Trophoblast cell (in vitro differentiated cells and primary cell): Measurements from ENCODE around the gene CEP89.

ENCODE experiments used
- DNase-seq, 2 donors: peaks; one replicate each; pipeline ENCODE4 v3.0.0-alpha.2; 2016
- H2AFZ ChIP-seq: 2 replicates; pipeline ENCODE4 v1.6.1; 2013; ENCODE audit warnings: low read length, moderate library complexity, mild to moderate bottlenecking; ENCODE audit not compliant: insufficient read depth, poor library complexity
- H2AK5ac ChIP-seq: 2 replicates; pipeline ENCODE4 v1.6.1; 2013; ENCODE audit warnings: mild to moderate bottlenecking, low read length
- H2BK120ac ChIP-seq: 2 replicates; pipeline ENCODE4 v1.6.1; 2013; ENCODE audit warnings: low read length, mild to moderate bottlenecking, moderate library complexity; ENCODE audit not compliant: insufficient read depth, poor library complexity
- H2BK12ac ChIP-seq: 2 replicates; pipeline ENCODE4 v1.6.1; 2013; ENCODE audit warnings: mild to moderate bottlenecking, low read length, moderate library complexity
- H2BK5ac ChIP-seq: 2 replicates; pipeline ENCODE4 v1.6.1; 2013; ENCODE audit warnings: low read length, low read depth, moderate library complexity, mild to moderate bottlenecking; ENCODE audit not compliant: poor library complexity
- H3K14ac ChIP-seq: 2 replicates; pipeline ENCODE4 v1.6.1; 2013; ENCODE audit warnings: mild to moderate bottlenecking, low read length
- H3K18ac ChIP-seq: 2 replicates; pipeline ENCODE4 v1.6.1; 2013; ENCODE audit warnings: mild to moderate bottlenecking, low read length
- H3K23ac ChIP-seq: 2 replicates; pipeline ENCODE4 v1.6.1; 2013; ENCODE audit warnings: low read length
- H3K27ac ChIP-seq: 2 replicates; pipeline ENCODE4 v1.5.1; 2013; ENCODE audit warnings: low read depth, mild to moderate bottlenecking, inconsistent platforms, low read length, moderate library complexity
- H3K27me3 ChIP-seq: 2 replicates; pipeline ENCODE4 v1.6.1; 2013; ENCODE audit warnings: inconsistent platforms, mild to moderate bottlenecking, low read length, moderate library complexity; ENCODE audit not compliant: insufficient read depth
- H3K36me3 ChIP-seq, 2 experiments: 1 replicate in 1 of 2; 2 replicates in 1 of 2; pipeline ENCODE4 v1.6.1; 2013; ENCODE audit warnings: low read length in 2 of 2, mild to moderate bottlenecking in 2 of 2, moderate library complexity in 1 of 2; ENCODE audit not compliant: insufficient read depth in 2 of 2, control insufficient read depth in 1 of 2
- H3K4ac ChIP-seq: 2 replicates; pipeline ENCODE4 v1.6.1; 2013; ENCODE audit warnings: low read depth, mild to moderate bottlenecking, low read length, moderate library complexity
- H3K4me1 ChIP-seq, 2 experiments: 1 replicate in 1 of 2; 2 replicates in 1 of 2; pipeline ENCODE4 v1.6.1; 2013; ENCODE audit warnings: low read length in 2 of 2, mild to moderate bottlenecking in 2 of 2, moderate library complexity in 1 of 2; ENCODE audit not compliant: insufficient read depth in 2 of 2, control insufficient read depth in 1 of 2
- H3K4me2 ChIP-seq: 2 replicates; pipeline ENCODE4 v1.6.1; 2013; ENCODE audit warnings: inconsistent platforms, mild to moderate bottlenecking, low read length, moderate library complexity
- H3K4me3 ChIP-seq: 2 replicates; pipeline ENCODE4 v1.5.1; 2013; ENCODE audit warnings: mild to moderate bottlenecking, low read depth, low read length, inconsistent platforms
- H3K79me1 ChIP-seq: one replicate; pipeline ENCODE4 v1.6.1; 2013; ENCODE audit warnings: low read length
- H3K79me2 ChIP-seq: 2 replicates; pipeline ENCODE4 v1.6.1; 2013; ENCODE audit warnings: low read length, mild to moderate bottlenecking; ENCODE audit not compliant: control insufficient read depth, insufficient read depth, poor library complexity
- H3K9ac ChIP-seq: 2 replicates; pipeline ENCODE4 v1.6.1; 2013; ENCODE audit warnings: mild to moderate bottlenecking, low read length
- H3K9me3 ChIP-seq: 2 replicates; pipeline ENCODE4 v1.6.1; 2013; ENCODE audit warnings: low read depth, mild to moderate bottlenecking, control low read depth, inconsistent platforms, low read length; ENCODE audit not compliant: insufficient read depth
- H4K12ac ChIP-seq: 2 replicates; pipeline ENCODE4 v1.6.1; 2013; ENCODE audit warnings: low read depth, mild to moderate bottlenecking, low read length, moderate library complexity
- H4K8ac ChIP-seq: 2 replicates; pipeline ENCODE4 v1.6.1; 2013; ENCODE audit warnings: low read depth, mild to moderate bottlenecking, low read length, moderate library complexity
- H4K91ac ChIP-seq: one replicate; pipeline ENCODE4 v1.6.1; 2013; ENCODE audit warnings: low read depth, mild to moderate bottlenecking, low read length, moderate library complexity
- WGBS: extraction: QIAGEN DNeasy Blood & Tissue Kit; methylation state at CpG from one replicate; pipeline ENCODE4 v1.1.7; 2013; ENCODE audit warnings: missing lambda C conversion rate; ENCODE audit not compliant: insufficient read length, insufficient coverage; ENCODE audit errors: extremely low coverage; 5-methylcytosine and 5-hydroxymethylcytosine counted together

The CEP89 gene

DNA sequence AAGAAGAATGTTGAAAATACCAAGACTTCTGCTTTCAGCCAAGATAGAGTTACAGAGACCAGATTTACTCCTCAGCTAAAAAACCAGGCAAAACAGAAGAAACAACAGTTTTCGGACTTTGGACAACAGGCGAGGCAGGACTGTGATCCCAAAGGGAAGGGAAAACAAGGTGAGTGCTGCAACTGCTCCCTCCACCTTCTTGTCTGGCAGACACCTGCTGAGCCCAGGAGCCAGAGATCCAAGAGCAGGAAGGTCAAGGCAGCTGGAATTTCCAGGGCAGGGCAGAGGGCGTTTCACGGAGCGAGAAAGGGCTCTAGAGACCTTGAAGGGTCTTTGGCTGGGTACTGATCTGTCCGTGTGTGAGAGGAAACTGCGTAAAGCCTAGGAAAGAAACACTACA, 69.3 kb downstream of the CEP89 start:
- H3K14ac ChIP-seq, result no peak overlapping the region
- H4K8ac ChIP-seq, result no peak overlapping the region
- H3K4ac ChIP-seq, result no peak overlapping the region
- H3K36me3 ChIP-seq, result peaks cover 2 to 8% of the 10 kb centered on the region in 2 experiments
- H2AFZ ChIP-seq, result no peak overlapping the region
- H3K27me3 ChIP-seq, result no peaks in the 10 kb centered on the region
- H3K23ac ChIP-seq, result no peak overlapping the region
- H3K27ac ChIP-seq, result no peak overlapping the region
- no peak overlapping the region for H3K4me3 ChIP-seq
- H3K9me3 ChIP-seq, result no peaks in the 10 kb centered on the region
- WGBS, result no CpG with 5 or more reads among the region's 7 CpGs
- H3K79me2 ChIP-seq, result no peaks in the 10 kb centered on the region
- H3K79me1 ChIP-seq, result no peaks in the 10 kb centered on the region
- no peak overlapping the region for H2BK12ac ChIP-seq
- no peak overlapping the region for H3K4me2 ChIP-seq
- H3K18ac ChIP-seq, result no peak overlapping the region
- H4K91ac ChIP-seq, result no peak overlapping the region
- no peak for DNase-seq
- H2BK5ac ChIP-seq, result no peak overlapping the region
- no peak overlapping the region for H4K12ac ChIP-seq
- no peak overlapping the region for H2BK120ac ChIP-seq
- H3K9ac ChIP-seq, result no peak overlapping the region
- H2AK5ac ChIP-seq, result no peak overlapping the region
- no peaks in the 10 kb centered on the region for H3K4me1 ChIP-seq

DNA sequence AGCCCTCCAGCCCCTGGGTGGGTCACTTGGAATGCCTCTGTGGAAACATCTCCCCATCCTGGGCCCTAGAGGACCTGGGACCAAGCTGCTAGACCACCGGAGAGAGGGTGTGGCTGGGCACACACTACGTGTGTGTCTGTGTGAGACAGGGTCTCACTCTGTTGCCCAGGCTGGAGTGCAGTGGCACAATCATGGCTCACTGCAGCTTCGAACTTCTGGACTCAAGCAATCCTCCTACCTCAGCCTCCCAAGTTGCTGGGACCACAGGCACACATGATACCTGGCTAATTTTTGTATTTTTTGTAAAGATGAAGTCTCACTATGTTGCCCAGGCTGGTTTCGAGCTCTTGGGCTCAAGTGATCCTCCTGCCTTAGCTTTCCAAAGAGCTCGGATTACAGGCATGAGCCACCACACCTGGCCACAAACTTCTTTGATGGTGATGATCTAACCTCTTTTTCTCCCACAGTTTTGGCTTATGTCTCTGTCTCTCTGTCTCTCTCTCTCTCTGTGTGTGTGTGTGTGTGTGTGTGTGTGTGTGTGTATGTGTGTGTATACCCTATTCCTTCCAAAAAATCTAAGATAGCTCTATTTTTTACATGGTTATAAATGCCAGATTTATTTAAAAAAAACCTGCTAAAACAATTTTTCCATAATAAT, 70.1 kb downstream of the CEP89 start:
- Histone ChIP-seq H3K9me3 (no peaks in the 10 kb centered on the region), H3K79me2 (no peaks in the 10 kb centered on the region), H3K4ac (no peak overlapping the region), H2AFZ (no peak overlapping the region), H2BK120ac (no peak overlapping the region), H3K14ac (no peak overlapping the region), H3K79me1 (no peaks in the 10 kb centered on the region), H3K27me3 (no peaks in the 10 kb centered on the region), H3K36me3 (peaks cover 0 to 4% of the 10 kb centered on the region in 2 experiments), H3K27ac (no peak overlapping the region), H3K23ac (no peak overlapping the region), H3K9ac (no peak overlapping the region), H4K8ac (no peak overlapping the region), H4K91ac (no peak overlapping the region), H3K4me1 (no peaks in the 10 kb centered on the region), H3K4me2 (no peak overlapping the region), H3K18ac (no peak overlapping the region), H2AK5ac (no peak overlapping the region), H2BK5ac (no peak overlapping the region), H2BK12ac (no peak overlapping the region), H4K12ac (no peak overlapping the region), H3K4me3 (no peak overlapping the region)
- WGBS, result no CpG with 5 or more reads among the region's 5 CpGs
- DNase-seq, result no peak

DNA sequence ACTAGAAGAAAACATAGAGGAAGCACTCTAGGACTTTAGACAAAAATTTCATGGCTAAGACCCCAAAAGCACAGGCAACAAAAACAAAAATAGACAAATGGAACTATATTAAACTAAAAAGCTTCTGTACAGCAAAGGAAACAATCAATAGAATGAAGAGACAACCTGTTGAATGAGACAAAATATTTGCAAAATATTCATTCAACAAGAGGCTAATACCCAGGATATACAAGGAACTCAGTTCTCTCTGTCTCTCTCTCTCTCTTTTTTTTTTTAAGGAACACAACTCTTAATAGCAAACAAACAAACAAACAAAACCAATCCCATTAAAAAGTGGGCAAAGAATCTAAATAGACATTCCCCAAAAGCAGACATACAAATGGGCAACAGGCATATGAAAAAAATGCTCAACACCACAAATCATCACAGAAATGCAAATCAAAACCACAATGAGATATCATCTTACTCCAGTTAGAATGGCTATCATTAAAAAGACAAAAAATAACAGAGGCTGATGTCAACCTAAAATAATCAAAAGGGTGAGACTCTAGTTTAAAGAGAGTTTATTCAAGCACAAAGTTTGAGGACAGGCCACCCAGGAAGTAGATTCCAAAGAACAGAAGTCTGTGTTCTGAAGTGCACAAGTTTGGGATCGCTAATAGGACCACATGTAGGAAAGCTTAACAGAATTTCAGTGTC, 75.1 kb downstream of the CEP89 start:
- H2AK5ac ChIP-seq, result no peak overlapping the region
- no peak overlapping the region for H3K18ac ChIP-seq
- no peaks in the 10 kb centered on the region for H3K79me1 ChIP-seq
- H4K12ac ChIP-seq, result no peak overlapping the region
- no peak overlapping the region for H2BK12ac ChIP-seq
- H3K14ac ChIP-seq, result no peak overlapping the region
- H4K8ac ChIP-seq, result no peak overlapping the region
- H3K27me3 ChIP-seq, result no peaks in the 10 kb centered on the region
- no peak for DNase-seq
- peaks cover 3% of the 10 kb centered on the region for H3K9me3 ChIP-seq
- no peak overlapping the region for H3K4me3 ChIP-seq
- H3K4me2 ChIP-seq, result no peak overlapping the region
- no CpG with 5 or more reads among the region's 1 CpG for WGBS
- H3K36me3 ChIP-seq, result peaks cover 0 to 4% of the 10 kb centered on the region in 2 experiments
- H2BK5ac ChIP-seq, result no peak overlapping the region
- no peak overlapping the region for H4K91ac ChIP-seq
- no peak overlapping the region for H3K23ac ChIP-seq
- no peak overlapping the region for H3K9ac ChIP-seq
- no peaks in the 10 kb centered on the region for H3K79me2 ChIP-seq
- H2BK120ac ChIP-seq, result no peak overlapping the region
- no peak overlapping the region for H3K27ac ChIP-seq
- H3K4me1 ChIP-seq, result no peaks in the 10 kb centered on the region
- no peak overlapping the region for H2AFZ ChIP-seq
- H3K4ac ChIP-seq, result no peak overlapping the region

DNA sequence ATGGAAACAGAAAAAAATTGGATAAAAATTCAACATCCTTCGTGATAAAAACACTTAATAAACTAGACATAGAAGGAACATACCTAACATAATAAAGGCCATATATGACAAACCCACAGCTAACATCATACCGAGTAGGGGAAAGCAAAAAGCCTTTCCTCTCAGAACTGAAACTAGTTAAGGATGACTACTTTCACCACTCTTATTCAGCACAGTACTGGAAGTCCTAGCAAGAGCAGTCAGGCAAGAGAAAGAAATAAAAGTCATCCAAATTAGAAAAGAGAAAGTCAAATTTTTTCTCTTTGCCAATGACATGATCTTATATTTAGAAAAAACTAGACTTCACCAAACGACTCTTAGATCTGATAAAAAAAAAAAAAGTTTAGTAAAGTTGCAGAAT, 76.4 kb downstream of the CEP89 start:
- H2BK5ac ChIP-seq, result no peak overlapping the region
- no peak overlapping the region for H2AK5ac ChIP-seq
- no peaks in the 10 kb centered on the region for H3K79me2 ChIP-seq
- no peaks in the 10 kb centered on the region for H3K27me3 ChIP-seq
- no peak overlapping the region for H3K14ac ChIP-seq
- H3K9ac ChIP-seq, result no peak overlapping the region
- H3K18ac ChIP-seq, result no peak overlapping the region
- no peak overlapping the region for H4K8ac ChIP-seq
- WGBS, result no CpG with 5 or more reads among the region's 3 CpGs
- H3K4me2 ChIP-seq, result no peak overlapping the region
- no peak overlapping the region for H3K23ac ChIP-seq
- H3K4me1 ChIP-seq, result no peaks in the 10 kb centered on the region
- H3K36me3 ChIP-seq, result peaks cover 0 to 10% of the 10 kb centered on the region in 2 experiments
- H3K27ac ChIP-seq, result no peak overlapping the region
- no peak overlapping the region for H4K12ac ChIP-seq
- no peak overlapping the region for H4K91ac ChIP-seq
- no peaks in the 10 kb centered on the region for H3K79me1 ChIP-seq
- no peak overlapping the region for H2BK120ac ChIP-seq
- H3K4me3 ChIP-seq, result no peak overlapping the region
- H3K9me3 ChIP-seq, result peaks cover 6% of the 10 kb centered on the region
- no peak overlapping the region for H3K4ac ChIP-seq
- H2BK12ac ChIP-seq, result no peak overlapping the region
- H2AFZ ChIP-seq, result no peak overlapping the region
- no peak for DNase-seq
